ENCODE data around the gene CDKN2C.
"Not testable (repeated sequence)": the region's sequence is repeated elsewhere in the genome, so short reads cannot be mapped to it uniquely, and the experiment has no call there.

Gene CDKN2C

GRCh38 chr1:50969611-50970508 lies at the start of gene CDKN2C:
TSS of gene CDKN2C (plus strand) at chr1:50970245. CDS start at chr1:50970369, 124 bp downstream.
- peak; percentile 79 to 84 for DNase-seq

GRCh38 chr1:50920409-50920808 lies 49.6 kb upstream of the CDKN2C start:
- DNase-seq, result no peak

GRCh38 chr1:50921029-50921428 lies 49.0 kb upstream of the CDKN2C start:
- no peak for DNase-seq

GRCh38 chr1:50923564-50923963 lies 46.5 kb upstream of the CDKN2C start:
- DNase-seq, result no peak

GRCh38 chr1:50929376-50929958 lies 40.6 kb upstream of the CDKN2C start:
- peak in 1 of 2 experiments; percentile 1 for DNase-seq

GRCh38 chr1:50930193-50930592 lies 39.9 kb upstream of the CDKN2C start:
- no peak for DNase-seq

- no peak for DNase-seq
These were observed 38.9 kb upstream of the CDKN2C start for GRCh38 chr1:50930965-50931737.

GRCh38 chr1:50932043-50932442 lies 38.0 kb upstream of the CDKN2C start:
- not testable (repeated sequence) for DNase-seq

GRCh38 chr1:50933770-50934169 lies 36.3 kb upstream of the CDKN2C start:
- not testable (repeated sequence) for DNase-seq

GRCh38 chr1:50934838-50935237 lies 35.2 kb upstream of the CDKN2C start:
- no peak for DNase-seq

GRCh38 chr1:50935276-50935675 lies 34.8 kb upstream of the CDKN2C start:
- DNase-seq, result not testable (repeated sequence)

GRCh38 chr1:50936321-50936720 lies 33.7 kb upstream of the CDKN2C start:
- no peak for DNase-seq

GRCh38 chr1:50940291-50940690 lies 29.8 kb upstream of the CDKN2C start:
- DNase-seq, result no peak

- no peak for DNase-seq
These were observed 27.7 kb upstream of the CDKN2C start for GRCh38 chr1:50942334-50942733.

GRCh38 chr1:50949286-50949982 lies 20.6 kb upstream of the CDKN2C start:
- DNase-seq, result no peak

- no peak for DNase-seq
These were observed 19.6 kb upstream of the CDKN2C start for GRCh38 chr1:50950396-50950795.

- not testable (repeated sequence) for DNase-seq
These were observed 17.5 kb upstream of the CDKN2C start for GRCh38 chr1:50952566-50952965.

GRCh38 chr1:50955116-50955515 lies 14.9 kb upstream of the CDKN2C start:
- no peak for DNase-seq

GRCh38 chr1:50959303-50959912 lies 10.6 kb upstream of the CDKN2C start:
- peak in 1 of 2 experiments; percentile 44 for DNase-seq

GRCh38 chr1:50959913-50960844 lies 9.9 kb upstream of the CDKN2C start, which contains the start of gene FAF1:
TSS of gene FAF1 (minus strand) at chr1:50960267. CDS start at chr1:50959811, 456 bp downstream.
- peak; percentile 96 to 98 for DNase-seq

- no peak for DNase-seq
These were observed 5.2 kb upstream of the CDKN2C start for GRCh38 chr1:50964863-50965262.
